Stimulated activated CD4-positive, alpha-beta T cell treated with anti-CD3 and anti-CD28 coated beads, Interleukin-2, amount 100 ng/mL, for 48 hours (primary cell): Measurements from ENCODE around the gene SLC5A9.

Source experiments
- DNase-seq, 2 donors: peaks; one replicate each; pipeline ENCODE4 v3.0.0-alpha.2; 2020

The SLC5A9 gene

GRCh38 chr1:48214820-48215219 lies 7.7 kb upstream of the SLC5A9 start:
- DNase-seq: no peak

DNA sequence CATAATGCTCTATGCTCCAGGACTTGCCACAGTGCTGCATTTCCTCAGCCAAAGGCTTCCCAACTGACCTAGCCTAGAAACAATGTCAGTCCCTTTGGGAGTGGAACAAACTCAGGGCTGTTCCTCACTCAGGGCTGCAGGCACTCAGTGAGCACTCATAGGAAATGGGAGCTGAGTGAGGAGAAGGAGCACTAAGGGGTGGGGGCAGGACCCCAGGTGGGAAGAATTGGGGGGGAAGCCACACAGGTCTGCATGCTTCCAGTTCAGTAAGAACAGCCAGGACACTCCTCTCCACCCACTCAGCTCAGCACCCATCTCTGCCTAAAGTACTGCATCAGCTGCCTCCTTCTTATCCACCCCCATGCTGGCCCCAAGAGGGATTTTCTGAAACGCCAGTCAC lies 7.3 kb upstream of the SLC5A9 start:
- no peak for DNase-seq

DNA sequence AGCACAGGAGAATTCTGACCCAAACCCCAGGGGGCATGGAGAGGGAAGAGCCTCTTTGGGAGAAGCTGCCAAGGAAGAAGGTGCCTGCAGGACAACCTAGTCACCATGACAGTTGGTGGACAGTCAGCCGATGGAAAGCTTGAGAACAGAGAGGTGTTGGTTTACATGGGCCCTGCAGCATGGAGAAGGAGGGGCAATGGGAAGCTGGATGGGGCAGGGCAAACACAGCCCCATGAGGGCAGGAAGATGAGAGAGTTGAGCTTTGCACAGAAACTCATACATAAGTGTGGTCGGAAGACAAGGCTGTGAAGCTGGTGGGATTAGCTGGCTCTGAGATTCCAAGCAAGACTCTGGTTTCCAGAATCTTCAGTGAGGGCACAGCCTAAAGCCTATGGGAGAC lies 6.6 kb upstream of the SLC5A9 start:
- no peak for DNase-seq

DNA sequence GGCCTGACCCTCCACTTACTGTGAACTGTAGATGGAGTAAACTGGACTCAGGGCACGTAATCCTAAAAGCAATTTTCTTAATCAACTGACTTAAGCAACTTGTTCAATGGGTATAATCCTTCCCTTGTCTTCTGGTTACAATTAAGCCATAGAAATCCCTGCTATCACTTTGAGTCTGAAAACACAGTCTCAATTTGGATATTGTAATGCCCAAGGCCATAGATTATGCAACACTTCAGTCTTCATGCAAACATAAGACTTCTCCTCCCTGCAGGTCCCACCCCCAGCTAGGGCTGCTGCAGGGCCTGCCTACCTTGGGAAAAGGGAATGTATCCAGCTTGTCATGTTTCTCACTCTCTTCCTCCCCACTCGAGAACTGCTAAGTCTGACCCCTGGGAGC lies 6.2 kb upstream of the SLC5A9 start:
- DNase-seq: no peak

DNA sequence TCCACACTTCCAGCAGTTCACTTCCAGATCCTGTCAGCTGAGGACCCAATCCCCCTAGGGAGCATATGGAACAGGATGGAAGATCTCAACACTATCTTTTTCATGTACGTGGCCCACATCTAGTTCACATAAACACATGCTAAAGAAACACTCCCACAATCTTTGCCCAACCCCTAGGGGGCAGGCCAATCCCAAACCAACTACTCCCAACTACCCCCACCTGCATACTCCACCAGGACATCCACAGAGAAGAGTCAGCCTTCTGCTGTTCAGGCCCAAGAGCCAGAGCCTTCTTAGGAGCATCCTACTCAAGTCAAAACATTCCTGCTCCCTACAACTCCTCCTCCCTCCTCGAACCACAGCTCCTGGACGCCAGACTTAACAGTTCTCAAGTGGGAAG lies 5.6 kb upstream of the SLC5A9 start:
- no peak for DNase-seq

DNA sequence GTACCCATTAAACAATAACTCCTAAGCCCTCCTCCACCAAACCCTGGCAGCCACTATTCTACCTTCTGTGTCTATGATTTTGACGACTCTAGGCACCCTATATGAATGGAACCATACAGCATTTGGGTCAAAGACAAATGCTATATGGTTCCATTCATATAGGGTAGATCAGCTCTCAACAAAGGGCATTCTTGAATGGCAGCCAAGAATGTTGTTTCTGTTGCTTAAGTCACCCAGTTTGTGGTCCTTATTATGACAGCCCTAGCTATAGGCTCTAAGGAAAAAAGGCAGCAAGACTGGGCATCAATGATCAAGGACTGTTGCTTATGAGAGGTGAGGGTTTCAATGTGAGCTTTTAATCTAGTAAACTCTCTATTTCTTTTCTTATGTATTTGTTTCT lies 4.7 kb upstream of the SLC5A9 start:
- DNase-seq: no peak

GRCh38 chr1:48219803-48220202 lies 2.7 kb upstream of the SLC5A9 start:
- no peak for DNase-seq

DNA sequence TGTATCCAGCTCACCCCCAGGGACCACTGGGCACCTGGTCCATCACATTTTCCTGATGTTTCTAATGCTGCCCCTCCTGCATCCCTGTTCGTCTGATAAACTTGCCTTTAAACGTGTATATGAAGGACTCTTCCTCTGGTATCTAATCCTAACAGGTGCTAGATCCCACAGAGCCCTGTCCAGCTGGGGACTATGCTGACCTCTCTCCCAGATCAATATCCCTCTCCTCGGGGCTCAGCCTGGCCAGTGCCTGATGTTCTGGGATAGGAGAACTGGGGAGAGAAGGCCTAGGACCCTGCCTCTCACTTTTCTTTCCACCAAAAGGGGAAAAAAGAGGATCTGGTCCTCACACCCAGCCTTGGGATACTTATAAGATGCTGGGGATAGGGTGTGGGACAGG lies 1.4 kb upstream of the SLC5A9 start:
- DNase-seq: no peak

GRCh38 chr1:48221657-48222056 lies 859 bp upstream of the SLC5A9 start:
- DNase-seq: no peak

- DNase-seq: no peak
Observed at GRCh38 chr1:48223366-48224240, 1.1 kb downstream of the SLC5A9 start.

GRCh38 chr1:48224791-48225190 lies 2.3 kb downstream of the SLC5A9 start:
- no peak for DNase-seq

- no peak for DNase-seq
Observed at GRCh38 chr1:48225579-48225978, 3.1 kb downstream of the SLC5A9 start.

DNA sequence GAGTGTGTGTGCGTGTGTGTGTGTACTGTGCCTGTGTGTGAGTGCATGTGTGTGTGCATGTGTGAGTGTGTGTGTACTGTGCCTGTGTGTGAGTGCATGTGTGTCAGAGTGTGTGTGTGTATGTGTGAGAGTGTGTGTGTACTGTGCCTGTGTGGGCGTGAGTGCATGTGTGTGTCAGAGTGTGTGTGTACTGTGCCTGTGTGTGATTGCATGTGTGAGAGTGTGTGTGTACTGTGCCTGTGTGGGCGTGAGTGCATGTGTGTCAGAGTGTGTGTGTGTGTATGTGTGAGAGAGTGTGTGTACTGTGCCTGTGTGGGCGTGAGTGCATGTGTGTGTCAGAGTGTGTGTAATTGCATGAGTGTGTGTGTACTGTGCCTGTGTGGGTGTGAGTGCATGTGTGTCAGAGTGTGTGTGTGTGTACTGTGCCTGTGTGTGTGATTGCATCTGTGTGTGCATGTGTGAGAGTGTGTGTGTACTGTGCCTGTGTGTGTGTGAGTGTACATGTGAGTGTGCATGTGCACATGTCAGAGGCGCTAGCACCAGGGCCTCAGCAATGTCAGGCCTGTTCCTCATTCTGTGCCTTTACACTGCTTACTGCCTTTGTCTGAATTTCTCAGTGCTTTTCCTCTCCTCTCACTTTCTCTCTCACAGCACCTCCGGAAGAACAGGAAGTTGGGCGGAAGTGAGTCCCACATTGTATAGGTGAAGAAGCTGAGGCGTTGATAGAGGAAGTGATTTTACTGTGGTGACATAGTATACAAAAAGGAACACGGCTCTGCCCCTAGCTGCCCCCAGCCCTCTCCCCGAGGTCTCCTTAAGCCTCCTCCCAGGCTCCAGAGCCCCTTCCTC lies 4.9 kb downstream of the SLC5A9 start:
- DNase-seq: peak in 1 of 2 donors; percentile 9

DNA sequence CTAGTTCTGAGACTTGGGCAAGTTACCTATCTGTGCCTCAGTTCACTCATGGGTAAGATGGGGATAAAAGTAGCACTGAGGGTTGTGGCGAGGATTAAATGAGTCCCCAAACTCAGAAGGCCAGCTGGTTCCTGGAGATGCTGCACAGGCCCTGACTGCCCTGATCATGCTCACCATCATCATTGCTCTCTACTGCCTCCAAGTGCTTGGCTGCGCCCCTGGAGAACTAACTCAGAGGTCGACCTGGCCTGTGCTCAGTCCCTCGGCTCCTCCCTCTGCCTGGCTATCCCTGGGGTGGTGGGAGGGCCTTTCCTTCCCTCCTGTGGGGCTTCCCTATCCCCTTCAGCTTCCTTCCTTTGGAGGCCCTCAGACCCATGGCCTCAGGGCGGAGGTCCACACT lies 5.6 kb downstream of the SLC5A9 start:
- DNase-seq: no peak

DNA sequence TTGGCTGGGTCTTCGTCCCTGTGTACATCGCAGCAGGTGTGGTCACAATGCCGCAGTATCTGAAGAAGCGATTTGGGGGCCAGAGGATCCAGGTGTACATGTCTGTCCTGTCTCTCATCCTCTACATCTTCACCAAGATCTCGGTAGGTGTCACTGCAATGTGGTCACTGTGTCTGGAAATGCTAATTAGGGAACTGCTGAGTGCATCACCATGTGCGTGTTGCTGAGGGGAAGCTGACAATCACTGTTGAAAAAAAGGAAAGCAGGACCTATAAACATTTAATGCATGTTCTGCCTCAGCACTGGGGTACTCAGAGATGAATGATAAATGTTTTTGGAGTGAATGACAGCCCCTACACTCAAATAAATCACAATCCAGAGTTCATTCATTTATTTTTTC lies 6.8 kb downstream of the SLC5A9 start:
- DNase-seq: no peak

DNA sequence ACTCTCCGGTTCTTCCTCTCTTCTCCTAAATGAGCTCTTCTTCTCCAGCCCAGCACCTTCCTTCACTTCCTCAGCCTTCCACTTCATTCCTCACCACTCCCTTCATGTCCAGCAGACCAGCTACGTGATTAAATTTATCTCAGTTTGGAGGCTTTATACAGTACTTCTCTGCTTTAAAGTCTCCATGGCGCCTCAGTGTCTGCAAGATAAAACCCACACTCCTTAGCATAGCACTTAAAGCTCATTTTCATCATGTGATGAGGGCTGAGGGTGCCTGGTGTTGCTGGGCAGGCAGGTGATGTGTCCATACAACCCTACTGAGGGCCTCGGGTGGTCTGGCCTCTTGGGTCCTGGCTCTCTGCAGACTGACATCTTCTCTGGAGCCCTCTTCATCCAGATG lies 7.7 kb downstream of the SLC5A9 start:
- DNase-seq: no peak

DNA sequence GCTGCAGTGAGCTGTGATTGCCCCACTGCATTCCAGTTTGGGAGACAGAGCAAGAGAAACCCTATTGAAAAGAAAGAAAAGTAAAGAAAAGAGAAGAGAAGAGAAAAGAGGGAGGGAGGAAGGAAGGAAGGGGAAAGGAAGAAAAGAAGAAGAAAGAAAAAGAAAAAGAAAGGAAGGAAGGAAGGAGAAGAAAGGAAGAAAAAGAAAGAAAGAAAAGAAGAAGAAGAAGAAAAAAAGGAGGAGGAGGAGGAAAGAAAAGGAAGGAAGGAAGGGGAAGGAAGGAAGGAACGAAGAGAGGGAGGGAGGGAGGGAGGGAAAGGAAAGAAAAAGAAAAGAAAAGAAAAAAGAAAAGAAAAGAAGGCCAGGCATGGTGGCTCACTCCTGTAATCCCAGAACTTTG lies 10.2 kb downstream of the SLC5A9 start:
- no peak for DNase-seq

- DNase-seq: no peak
Observed at GRCh38 chr1:48233666-48234485, 11.4 kb downstream of the SLC5A9 start.

GRCh38 chr1:48235652-48236051 lies 13.1 kb downstream of the SLC5A9 start:
- no peak for DNase-seq

- no peak for DNase-seq
Observed at GRCh38 chr1:48236716-48237470, 14.4 kb downstream of the SLC5A9 start.

GRCh38 chr1:48242141-48242736 lies 19.7 kb downstream of the SLC5A9 start:
- DNase-seq: no peak

- DNase-seq: no peak
Observed at GRCh38 chr1:48245106-48245505, 22.6 kb downstream of the SLC5A9 start.
